ENCODE results near the gene BTBD9.
"Not testable (repeated sequence)": the region's sequence is repeated elsewhere in the genome, so short reads cannot be mapped to it uniquely, and the experiment has no call there.

Gene BTBD9

DNA sequence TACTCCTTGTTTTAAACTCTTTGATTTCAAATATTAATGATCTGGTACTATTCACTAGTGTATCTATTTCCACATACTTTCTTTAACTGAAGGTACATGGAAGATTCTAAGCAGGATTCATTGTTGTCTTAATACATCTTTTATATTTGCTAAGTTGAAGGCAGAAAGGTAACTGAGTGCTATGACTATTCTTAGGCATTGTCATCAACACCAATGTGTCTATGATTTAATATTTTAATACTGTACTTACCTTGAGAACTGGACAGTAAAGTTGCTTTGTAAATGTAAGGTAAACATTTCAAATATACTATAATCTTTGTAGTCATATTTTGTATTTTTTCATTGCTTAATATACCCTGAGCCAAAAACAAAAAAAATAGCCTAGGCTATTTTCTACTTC lies 8.9 kb upstream of the BTBD9 start:
- DNase-seq: no peak

DNA sequence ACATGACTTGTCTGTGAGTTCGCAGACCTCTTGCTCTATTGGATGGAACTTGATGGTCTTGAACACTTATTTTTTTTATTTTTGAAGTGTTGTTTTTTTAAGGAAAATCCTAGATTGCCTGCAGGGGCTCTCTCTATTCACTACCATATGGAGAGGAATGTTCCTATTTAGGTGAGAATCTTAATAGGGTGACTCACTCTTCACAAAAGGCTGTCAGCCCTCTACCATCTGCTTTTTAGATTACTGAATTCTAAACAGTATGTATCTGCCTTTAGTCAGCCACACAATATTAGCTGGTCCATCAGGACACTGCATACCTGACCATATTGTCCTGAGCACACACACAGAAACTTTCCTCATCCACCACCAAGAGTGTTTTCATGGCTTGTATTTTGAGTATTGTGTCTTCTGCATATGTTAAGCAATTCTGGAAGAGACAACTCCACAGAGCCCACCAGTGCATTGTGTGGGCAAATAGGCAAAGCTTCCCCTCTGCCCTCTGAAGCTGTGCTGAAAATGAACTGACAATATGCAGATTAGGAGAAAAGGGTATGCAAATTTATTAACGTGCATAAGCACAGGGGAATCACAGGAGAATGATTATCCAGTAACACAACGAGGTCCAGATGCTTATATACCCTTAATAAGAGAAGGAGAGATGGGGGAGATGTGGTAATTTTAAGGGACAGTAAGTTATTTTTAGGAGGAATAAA lies 6.6 kb upstream of the BTBD9 start:
- DNase-seq: no peak

- no peak for DNase-seq
Measured at GRCh38 chr6:38644951-38645350, 5.2 kb upstream of the BTBD9 start.

GRCh38 chr6:38640216-38640909 lies 634 bp upstream of the BTBD9 start:
- DNase-seq: no peak

DNA sequence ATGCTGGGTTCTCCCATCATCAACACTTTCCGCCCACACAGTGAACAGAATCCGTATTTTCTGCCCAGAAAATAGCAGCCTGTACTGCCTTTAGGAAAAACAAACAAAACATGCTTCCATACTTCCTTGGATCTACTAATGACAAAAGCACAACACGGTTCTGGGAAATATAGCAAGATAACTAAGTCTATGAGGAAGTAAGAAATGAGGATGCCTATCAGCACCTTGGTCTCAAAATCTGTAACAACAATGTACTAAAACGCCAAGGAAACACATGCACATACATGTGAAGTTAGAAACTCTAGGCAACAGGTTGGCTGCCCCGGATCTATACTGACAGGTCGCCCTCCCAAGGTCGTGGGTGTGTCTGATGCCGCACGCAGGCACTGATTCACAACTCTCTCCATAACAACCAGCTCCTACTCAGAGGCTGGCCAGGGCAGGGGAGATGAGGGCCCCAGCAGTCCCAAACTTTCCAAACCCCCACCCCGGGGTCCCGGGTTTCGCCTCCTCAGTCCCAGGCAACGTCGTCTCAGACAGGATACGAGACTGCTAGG lies 710 bp downstream of the BTBD9 start:
- DNase-seq: no peak

GRCh38 chr6:38637756-38638155 lies 2.0 kb downstream of the BTBD9 start:
- no peak for DNase-seq

DNA sequence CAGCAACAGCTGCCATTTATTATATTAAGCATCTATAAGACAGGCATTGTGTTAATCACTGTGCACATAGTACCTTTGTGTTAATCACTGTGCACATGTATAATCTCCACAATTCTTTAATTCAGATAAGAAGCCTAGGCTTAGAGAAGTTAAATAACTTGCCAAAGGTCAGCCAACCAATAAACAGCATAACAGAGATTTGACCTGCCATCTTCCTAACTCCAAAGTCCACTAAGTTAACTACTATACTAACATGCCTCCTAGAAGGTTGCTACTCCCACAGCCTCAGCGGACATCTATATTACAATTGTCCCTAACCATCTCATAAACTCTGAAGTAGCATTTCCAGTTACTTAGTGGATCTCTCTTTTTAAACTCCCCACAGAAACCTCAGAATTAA lies 3.7 kb downstream of the BTBD9 start:
- DNase-seq: no peak

GRCh38 chr6:38634518-38634917 lies 5.2 kb downstream of the BTBD9 start:
- DNase-seq: no peak

- DNase-seq: no peak
Measured at GRCh38 chr6:38632490-38632889, 7.2 kb downstream of the BTBD9 start.

GRCh38 chr6:38631186-38631783 lies 8.4 kb downstream of the BTBD9 start:
- DNase-seq: no peak

- no peak for DNase-seq
Measured at GRCh38 chr6:38625217-38625616, 14.5 kb downstream of the BTBD9 start.

GRCh38 chr6:38619342-38619741 lies 20.4 kb downstream of the BTBD9 start:
- not testable (repeated sequence) for DNase-seq

DNA sequence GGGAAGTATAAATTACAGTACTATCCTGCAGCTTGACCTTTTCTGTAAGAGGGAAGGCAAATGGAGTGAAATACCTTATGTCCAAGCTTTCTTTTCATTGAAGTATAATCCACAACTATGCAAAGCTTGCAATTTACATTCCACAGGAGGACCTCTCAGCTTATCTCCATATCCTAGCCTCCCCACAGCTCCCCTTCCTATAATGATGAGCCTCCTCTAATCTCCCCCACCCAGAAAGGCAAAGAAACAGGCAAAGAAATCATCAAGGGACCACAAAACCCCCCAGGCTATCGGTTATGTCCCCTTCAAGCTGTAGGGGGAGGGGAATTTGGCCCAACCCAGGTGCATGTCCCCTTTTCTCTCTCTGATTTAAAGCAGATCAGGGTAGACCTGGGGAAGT lies 21.4 kb downstream of the BTBD9 start:
- not testable (repeated sequence) for DNase-seq

DNA sequence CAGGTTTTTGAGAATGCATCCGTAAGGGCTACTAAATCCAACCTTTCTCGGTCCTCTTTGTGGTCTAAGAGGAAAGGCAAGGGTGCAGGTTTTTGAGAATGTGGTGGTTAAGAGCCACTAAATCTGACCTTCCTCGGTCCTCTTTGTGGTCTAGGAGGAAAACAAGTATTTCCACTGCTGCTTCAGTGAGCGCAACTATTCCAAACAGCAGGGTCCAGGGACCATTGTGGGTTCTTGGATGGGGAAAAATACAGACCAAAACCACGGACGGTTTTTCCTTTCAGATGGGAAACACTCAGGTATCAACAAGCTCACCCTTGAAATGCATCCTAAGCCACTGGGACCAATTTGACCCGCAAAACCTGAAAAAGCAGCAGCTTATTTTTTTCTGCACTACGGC lies 21.9 kb downstream of the BTBD9 start:
- no peak for DNase-seq

- no peak for DNase-seq
Measured at GRCh38 chr6:38612143-38612965, 27.4 kb downstream of the BTBD9 start.

GRCh38 chr6:38610050-38610625 lies 29.6 kb downstream of the BTBD9 start:
- DNase-seq: no peak

- peak; percentile 90 for DNase-seq
Measured at GRCh38 chr6:38604700-38605099, 35.0 kb downstream of the BTBD9 start.

- no peak for DNase-seq
Measured at GRCh38 chr6:38603966-38604365, 35.8 kb downstream of the BTBD9 start.

DNA sequence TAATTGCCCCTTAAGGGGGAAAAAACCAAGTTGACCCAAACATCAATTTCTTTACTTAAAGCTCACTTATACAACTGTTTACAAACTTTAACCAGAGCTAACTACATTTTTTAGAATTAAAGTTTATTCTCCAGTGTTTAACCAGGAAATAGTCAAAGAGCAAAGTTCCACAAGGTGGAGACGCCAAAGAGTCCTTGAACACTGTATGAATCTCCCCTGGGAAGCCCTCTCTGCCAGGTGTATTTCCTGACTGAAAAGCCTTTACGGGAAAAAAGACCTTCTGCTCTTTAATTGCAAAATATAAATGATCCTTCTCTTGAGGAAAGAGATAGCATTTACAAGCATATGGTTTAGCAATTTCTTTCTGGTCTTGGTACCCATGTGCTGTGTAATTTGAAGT lies 36.2 kb downstream of the BTBD9 start:
- no peak for DNase-seq

DNA sequence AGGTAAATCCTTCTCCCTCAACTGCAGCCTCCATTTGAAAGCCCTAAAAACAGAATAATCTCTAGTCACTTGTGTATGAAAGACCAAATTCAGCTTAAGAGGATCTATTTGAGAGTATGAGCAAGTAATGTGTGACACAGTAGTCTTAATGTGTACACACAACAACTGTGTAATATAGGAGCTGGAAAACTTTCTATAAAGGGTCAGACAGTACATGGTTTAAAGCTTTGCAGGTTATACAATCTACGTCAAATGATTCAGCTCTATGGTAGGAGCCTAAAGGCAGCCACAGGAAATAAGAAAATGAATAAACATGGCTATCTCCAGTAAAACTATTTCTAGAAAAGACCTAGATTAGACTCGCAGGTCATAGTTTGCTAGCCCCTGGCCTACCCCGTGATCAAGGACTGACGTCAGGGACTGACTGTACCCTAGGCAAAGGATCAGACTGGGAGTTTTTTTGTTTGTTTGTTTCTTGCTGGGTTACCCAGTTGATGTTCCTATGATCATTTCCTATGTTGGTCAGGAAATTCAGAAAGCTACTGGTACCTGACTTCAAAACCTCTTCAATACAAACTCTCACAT lies 39.7 kb downstream of the BTBD9 start:
- DNase-seq: no peak

- DNase-seq: peak; percentile 62
Measured at GRCh38 chr6:38599261-38599660, 40.5 kb downstream of the BTBD9 start.

DNA sequence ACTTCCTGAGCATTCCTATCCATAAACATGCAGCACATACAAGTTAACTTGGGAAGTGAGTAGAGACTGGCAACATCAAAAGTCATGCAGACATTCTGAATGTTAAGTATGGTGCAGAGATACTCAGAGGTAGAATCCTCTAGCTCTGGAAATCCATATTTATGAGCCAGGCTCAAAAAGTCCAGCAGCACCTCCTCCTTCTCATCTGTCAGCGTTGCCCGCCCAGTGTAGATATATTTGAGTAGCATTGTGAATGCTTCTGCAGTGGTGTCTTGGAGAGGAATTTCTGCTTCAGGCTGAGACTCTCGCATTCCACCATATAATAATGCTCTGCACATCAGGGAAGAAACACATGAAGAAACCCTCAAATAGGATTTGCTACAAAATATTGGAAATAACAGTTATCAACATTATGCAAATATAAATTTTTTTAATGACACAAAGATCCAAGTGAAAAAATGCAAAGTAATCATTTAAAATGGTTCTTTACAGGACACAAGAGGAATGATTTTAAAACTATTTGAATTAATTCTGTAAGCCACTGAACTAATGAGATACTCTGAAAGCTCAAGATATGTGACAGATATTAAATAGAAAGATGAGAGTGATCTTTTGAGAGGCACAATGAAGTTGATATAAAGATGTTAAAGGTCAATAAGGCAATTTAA lies 45.6 kb downstream of the BTBD9 start:
- no peak for DNase-seq
